ENCODE measurements around the gene KCNMB3. TPM values are rescaled to one million over a fixed set of nuclear protein-coding genes. Genes with fewer than 3 reads are reported as not detected.
A peak's percentile ranks its signal among the peaks of the same experiment; 100 is the strongest.

Gene KCNMB3
- total and polyA plus RNA-seq, 4 donors = 0.96 to 5.5 (median 2.3) TPM

GRCh38 chr3:179297971-179298725, 47.2 kb upstream of the KCNMB3 start:
- ATAC-seq (ENCODE audit: insufficient read depth, low FRiP score) = no peak
- WGBS, 2 donors = 74 to 75% methylated on average over 5 of the region's 5 CpGs

GRCh38 chr3:179292450-179292849, 41.5 kb upstream of the KCNMB3 start:
- 80 to 92% methylated on average over 2 of the region's 2 CpGs for WGBS, 2 donors
- H3K27me3 ChIP-seq (ENCODE audit: control insufficient read depth in 3 of 3, insufficient read depth in 3 of 3, low read length in 2 of 3) = peaks cover 0 to 2% (median 0%) of the 10 kb centered on the region in 3 donors

More at GRCh38 chr3:179297971-179298725, 47.2 kb upstream of the KCNMB3 start:
- TF ChIP-seq, protein P1, sequence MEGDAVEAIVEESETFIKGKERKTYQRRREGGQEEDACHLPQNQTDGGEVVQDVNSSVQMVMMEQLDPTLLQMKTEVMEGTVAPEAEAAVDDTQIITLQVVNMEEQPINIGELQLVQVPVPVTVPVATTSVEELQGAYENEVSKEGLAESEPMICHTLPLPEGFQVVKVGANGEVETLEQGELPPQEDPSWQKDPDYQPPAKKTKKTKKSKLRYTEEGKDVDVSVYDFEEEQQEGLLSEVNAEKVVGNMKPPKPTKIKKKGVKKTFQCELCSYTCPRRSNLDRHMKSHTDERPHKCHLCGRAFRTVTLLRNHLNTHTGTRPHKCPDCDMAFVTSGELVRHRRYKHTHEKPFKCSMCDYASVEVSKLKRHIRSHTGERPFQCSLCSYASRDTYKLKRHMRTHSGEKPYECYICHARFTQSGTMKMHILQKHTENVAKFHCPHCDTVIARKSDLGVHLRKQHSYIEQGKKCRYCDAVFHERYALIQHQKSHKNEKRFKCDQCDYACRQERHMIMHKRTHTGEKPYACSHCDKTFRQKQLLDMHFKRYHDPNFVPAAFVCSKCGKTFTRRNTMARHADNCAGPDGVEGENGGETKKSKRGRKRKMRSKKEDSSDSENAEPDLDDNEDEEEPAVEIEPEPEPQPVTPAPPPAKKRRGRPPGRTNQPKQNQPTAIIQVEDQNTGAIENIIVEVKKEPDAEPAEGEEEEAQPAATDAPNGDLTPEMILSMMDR (IDR thresholded peaks at IDR 0.05; ENCODE audit: control extremely low read depth, extremely low read depth) = no peak
- Histone ChIP-seq H3K9ac (ENCODE audit: insufficient read depth in 1 of 2, low read length in 2 of 2) (no peak overlapping the region), H3K4me3 (no peak overlapping the region), H3K27me3 (ENCODE audit: control insufficient read depth in 3 of 3, insufficient read depth in 3 of 3, low read length in 2 of 3) (no peaks in the 10 kb centered on the region), H3K27ac (ENCODE audit: low read depth in 1 of 2, low read length in 1 of 2) (no peak overlapping the region), H3K9me3 (ENCODE audit: control insufficient read depth in 4 of 4, insufficient read depth in 3 of 4, low read length in 3 of 4) (no peaks in the 10 kb centered on the region), H3K36me3 (ENCODE audit: control insufficient read depth in 4 of 4, insufficient read depth in 4 of 4, low read length in 4 of 4) (no peaks in the 10 kb centered on the region), H3K4me1 (ENCODE audit: control insufficient read depth in 5 of 5, insufficient read depth in 5 of 5, low read length in 5 of 5) (no peaks in the 10 kb centered on the region)
- no peak for DNase-seq

GRCh38 chr3:179289295-179289694, 38.4 kb upstream of the KCNMB3 start:
- DNase-seq (no peak), ATAC-seq (ENCODE audit: insufficient read depth, low FRiP score) (no peak)
- H3K9me3 ChIP-seq (ENCODE audit: control insufficient read depth in 4 of 4, insufficient read depth in 3 of 4, low read length in 3 of 4) = no peaks in the 10 kb centered on the region
- peaks cover 0 to 2% (median 0%) of the 10 kb centered on the region in 3 donors for H3K27me3 ChIP-seq (ENCODE audit: control insufficient read depth in 3 of 3, insufficient read depth in 3 of 3, low read length in 2 of 3)
- H3K36me3 ChIP-seq (ENCODE audit: control insufficient read depth in 4 of 4, insufficient read depth in 4 of 4, low read length in 4 of 4) = no peaks in the 10 kb centered on the region
- no peak overlapping the region for H3K4me3 ChIP-seq
- 54 to 72% methylated on average over 3 of the region's 3 CpGs for WGBS, 2 donors
- H3K9ac ChIP-seq (ENCODE audit: insufficient read depth in 1 of 2, low read length in 2 of 2) = no peak overlapping the region
- H3K27ac ChIP-seq (ENCODE audit: low read depth in 1 of 2, low read length in 1 of 2) = no peak overlapping the region
- TF ChIP-seq, protein P1 (IDR thresholded peaks at IDR 0.05; ENCODE audit: control extremely low read depth, extremely low read depth) = no peak
- no peaks in the 10 kb centered on the region for H3K4me1 ChIP-seq (ENCODE audit: control insufficient read depth in 5 of 5, insufficient read depth in 5 of 5, low read length in 5 of 5)

More at GRCh38 chr3:179292450-179292849, 41.5 kb upstream of the KCNMB3 start:
- no peak overlapping the region for H3K27ac ChIP-seq (ENCODE audit: low read depth in 1 of 2, low read length in 1 of 2)
- H3K4me3 ChIP-seq = no peak overlapping the region
- DNase-seq (peak in 2 of 3 donors; percentile 7 to 17), ATAC-seq (ENCODE audit: insufficient read depth, low FRiP score) (no peak)
- H3K9ac ChIP-seq (ENCODE audit: insufficient read depth in 1 of 2, low read length in 2 of 2) = no peak overlapping the region
- H3K9me3 ChIP-seq (ENCODE audit: control insufficient read depth in 4 of 4, insufficient read depth in 3 of 4, low read length in 3 of 4) = no peaks in the 10 kb centered on the region
- no peaks in the 10 kb centered on the region for H3K4me1 ChIP-seq (ENCODE audit: control insufficient read depth in 5 of 5, insufficient read depth in 5 of 5, low read length in 5 of 5)
- TF ChIP-seq, protein P1 (IDR thresholded peaks at IDR 0.05; ENCODE audit: control extremely low read depth, extremely low read depth) = no peak
- H3K36me3 ChIP-seq (ENCODE audit: control insufficient read depth in 4 of 4, insufficient read depth in 4 of 4, low read length in 4 of 4) = no peaks in the 10 kb centered on the region
